Right lobe of liver (tissue), 6 donors: Measurements from ENCODE around the gene FSTL5. TPM values are rescaled to one million over a fixed set of nuclear protein-coding genes. Genes with fewer than 3 reads are reported as not detected.

ENCODE experiments used
- ATAC-seq, 4 donors: fragments of 200-7000 bp; cut with Tn5 transposase; one replicate each; pipeline ENCODE4 v1.9.1; 2020; ENCODE audit warnings: mild to moderate bottlenecking in 4 of 4, moderate library complexity in 4 of 4
- DNase-seq, 3 donors: peaks; one replicate each; pipeline ENCODE4 v3.0.0-alpha.2; 2020
- H3K27ac ChIP-seq, 3 donors: fragments of 200-600 bp; one replicate each; pipeline ENCODE4 v1.8.0; 2022
- H3K27me3 ChIP-seq, 2 donors: fragments of 200-600 bp; one replicate each; pipeline ENCODE4 v1.8.0; 2022
- H3K36me3 ChIP-seq, 4 donors: fragments of 200-600 bp; sonication (generic) in 1 of 4; one replicate each; pipeline versions ENCODE4 v1.5.1 to v1.8.0; 2017 to 2022; ENCODE audit warnings: control low read depth in 1 of 4
- H3K4me1 ChIP-seq, 4 donors: fragments of 200-600 bp; sonication (generic) in 1 of 4; one replicate each; pipeline versions ENCODE4 v1.5.1 to v1.8.0; 2017 to 2022; ENCODE audit warnings: control low read depth in 1 of 4
- H3K4me3 ChIP-seq, 3 donors: fragments of 200-600 bp; one replicate each; pipeline ENCODE4 v1.8.0; 2022
- H3K9me3 ChIP-seq, 4 donors: fragments of 200-600 bp; sonication (generic) in 1 of 4; one replicate each; pipeline versions ENCODE4 v1.5.1 to v1.8.0; 2017 to 2022; ENCODE audit warnings: control low read depth in 1 of 4
- POLR2A ChIP-seq: fragments of 450-650 bp; IDR thresholded peaks from one replicate; pipeline ENCODE4 v1.6.1; 2017; ENCODE audit warnings: antibody characterized with exemption, mild to moderate bottlenecking
- WGBS: methylation state at CpG from one replicate; pipeline ENCODE4 v1.1.6; 2018; ENCODE audit warnings: low coverage, low lambda C conversion rate; ENCODE audit not compliant: insufficient coverage; ENCODE audit errors: missing lambda C conversion rate; 5-methylcytosine and 5-hydroxymethylcytosine counted together
- intact Hi-C, 2 donors: fragments of 100-400 bp; cut with DNase I; formaldehyde crosslinking; loops; one replicate each; pipeline versions ENCODE4 v1.11.2 to v1.14.1; 2022
- total RNA-seq, 6 experiments: library from RNA; depleted of rRNA in 2 of 6; stranded (reverse); fragments of >200 nt in 2 of 6; fragmentation: NEBNext Ultra II Directional in 3 of 6; extraction: Animal tissue kit (Norgen Biotek cat#: 25700) in 3 of 6; gene quantifications; one replicate each; pipeline versions ENCODE4 v1.1.0 to v1.2.4, GENCODE V29; 2016 to 2023
- TF ChIP-seq, protein P1 (sequence below), 4 donors: fragments of 200-600 bp in 3 of 4; fragments of 450-650 bp in 1 of 4; IDR thresholded peaks; one replicate each; pipeline versions ENCODE4 v1.5.1 to v1.8.0; 2016 to 2022; ENCODE audit warnings: antibody characterized with exemption in 4 of 4, mild to moderate bottlenecking in 2 of 4
- donor health status: DM: no; HTN: yes; CAD: no.
- donor health status: DM: no; HTN: no; CAD: no.
- donor health status: DM: no; HTN: no; CAD: no.
- donor health status: DM: no; HTN: yes; CAD: no.
- donor health status: DM: no; HTN: yes; CAD: no.

Gene FSTL5
- total RNA-seq, 6 experiments from 2014 or later: 0.12 to 0.95 TPM; not detected in 4

DNA sequence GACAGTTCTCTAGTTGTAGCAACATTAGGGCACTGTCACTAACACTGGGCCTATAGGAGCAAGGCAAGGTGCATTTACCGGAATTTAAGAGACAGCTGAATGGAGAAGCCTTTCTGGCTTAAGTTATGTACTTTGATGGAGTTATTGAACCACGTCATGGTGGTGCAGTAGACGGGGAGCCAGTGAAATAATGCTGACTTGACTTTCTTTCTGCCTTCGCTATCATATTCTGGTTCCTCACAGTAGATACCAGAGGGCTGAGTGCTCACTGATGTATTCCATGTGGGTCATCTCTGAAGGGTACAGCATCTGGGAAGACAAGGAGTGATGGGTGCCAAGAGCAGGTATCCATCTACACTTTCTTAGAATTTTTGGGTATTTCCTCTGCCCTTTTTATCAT is 802.8 kb downstream of the FSTL5 start:
- H3K36me3 ChIP-seq: no peaks in the 10 kb centered on the region
- H3K4me1 ChIP-seq: no peaks in the 10 kb centered on the region
- H3K27ac ChIP-seq: no peak overlapping the region
- no peaks in the 10 kb centered on the region for H3K27me3 ChIP-seq
- 59% methylated on average over 4 of the region's 4 CpGs for WGBS
- TF ChIP-seq, protein P1, sequence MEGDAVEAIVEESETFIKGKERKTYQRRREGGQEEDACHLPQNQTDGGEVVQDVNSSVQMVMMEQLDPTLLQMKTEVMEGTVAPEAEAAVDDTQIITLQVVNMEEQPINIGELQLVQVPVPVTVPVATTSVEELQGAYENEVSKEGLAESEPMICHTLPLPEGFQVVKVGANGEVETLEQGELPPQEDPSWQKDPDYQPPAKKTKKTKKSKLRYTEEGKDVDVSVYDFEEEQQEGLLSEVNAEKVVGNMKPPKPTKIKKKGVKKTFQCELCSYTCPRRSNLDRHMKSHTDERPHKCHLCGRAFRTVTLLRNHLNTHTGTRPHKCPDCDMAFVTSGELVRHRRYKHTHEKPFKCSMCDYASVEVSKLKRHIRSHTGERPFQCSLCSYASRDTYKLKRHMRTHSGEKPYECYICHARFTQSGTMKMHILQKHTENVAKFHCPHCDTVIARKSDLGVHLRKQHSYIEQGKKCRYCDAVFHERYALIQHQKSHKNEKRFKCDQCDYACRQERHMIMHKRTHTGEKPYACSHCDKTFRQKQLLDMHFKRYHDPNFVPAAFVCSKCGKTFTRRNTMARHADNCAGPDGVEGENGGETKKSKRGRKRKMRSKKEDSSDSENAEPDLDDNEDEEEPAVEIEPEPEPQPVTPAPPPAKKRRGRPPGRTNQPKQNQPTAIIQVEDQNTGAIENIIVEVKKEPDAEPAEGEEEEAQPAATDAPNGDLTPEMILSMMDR (IDR thresholded peaks at IDR 0.05): no peak
- TF ChIP-seq POLR2A: no peak
- ATAC-seq (no peak), DNase-seq (no peak)
- H3K4me3 ChIP-seq: no peak overlapping the region
- no peaks in the 10 kb centered on the region for H3K9me3 ChIP-seq
- intact Hi-C loops: no loop called here

DNA sequence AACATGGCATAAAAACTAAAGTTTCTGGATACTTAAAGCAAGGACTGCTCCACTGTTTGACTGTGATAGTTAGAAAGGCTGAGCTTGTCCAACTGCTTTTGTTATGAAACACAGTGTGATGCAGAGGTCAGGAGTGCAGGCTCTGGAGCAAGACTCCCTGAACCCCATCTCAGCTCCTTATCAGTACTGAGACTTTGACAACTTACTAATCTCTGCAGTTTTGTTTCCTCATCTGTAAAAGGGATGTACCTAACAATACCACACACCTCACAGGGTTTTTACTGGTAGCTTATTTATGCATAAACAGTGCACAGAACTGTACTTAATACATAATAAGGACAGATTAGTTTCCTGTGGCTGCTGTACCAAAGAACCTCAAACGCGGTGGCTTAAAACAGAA is 804.3 kb downstream of the FSTL5 start:
- ATAC-seq (no peak), DNase-seq (no peak)
- no peak overlapping the region for H3K4me3 ChIP-seq
- H3K36me3 ChIP-seq: no peaks in the 10 kb centered on the region
- TF ChIP-seq POLR2A: no peak
- TF ChIP-seq, protein P1 (IDR thresholded peaks at IDR 0.05): no peak
- H3K9me3 ChIP-seq: no peaks in the 10 kb centered on the region
- H3K27ac ChIP-seq: no peak overlapping the region
- intact Hi-C loops: no loop called here
- 61% methylated on average over 2 of the region's 2 CpGs for WGBS
- H3K4me1 ChIP-seq: no peaks in the 10 kb centered on the region
- H3K27me3 ChIP-seq: no peaks in the 10 kb centered on the region

DNA sequence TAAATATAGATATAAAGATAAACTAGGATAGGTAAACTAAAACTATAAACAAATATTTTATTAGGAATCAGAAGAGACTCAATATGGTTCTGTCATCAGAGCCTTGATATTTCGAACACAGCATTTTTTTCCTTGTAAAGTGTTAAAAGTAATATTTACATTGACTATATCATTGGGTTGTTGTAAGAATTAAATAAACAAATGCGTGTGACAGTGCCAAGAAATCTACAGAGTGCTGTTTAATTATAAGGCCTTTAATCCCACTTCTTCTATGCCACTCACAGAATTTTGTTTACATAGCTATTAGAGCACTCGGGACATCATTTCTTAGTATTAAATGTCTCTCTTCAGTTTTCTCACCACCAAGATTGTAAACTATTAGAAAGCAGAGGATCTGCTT is 807.4 kb downstream of the FSTL5 start:
- DNase-seq: no peak
- H3K4me1 ChIP-seq: no peaks in the 10 kb centered on the region
- intact Hi-C loops: no loop called here
- no peak overlapping the region for H3K27ac ChIP-seq
- WGBS: 43% methylated on average over 3 of the region's 3 CpGs
- H3K4me3 ChIP-seq: no peak overlapping the region
- ATAC-seq: no peak
- H3K27me3 ChIP-seq: no peaks in the 10 kb centered on the region
- H3K36me3 ChIP-seq: no peaks in the 10 kb centered on the region
- no peak for TF ChIP-seq POLR2A
- TF ChIP-seq, protein P1 (IDR thresholded peaks at IDR 0.05): no peak
- H3K9me3 ChIP-seq: no peaks in the 10 kb centered on the region

DNA sequence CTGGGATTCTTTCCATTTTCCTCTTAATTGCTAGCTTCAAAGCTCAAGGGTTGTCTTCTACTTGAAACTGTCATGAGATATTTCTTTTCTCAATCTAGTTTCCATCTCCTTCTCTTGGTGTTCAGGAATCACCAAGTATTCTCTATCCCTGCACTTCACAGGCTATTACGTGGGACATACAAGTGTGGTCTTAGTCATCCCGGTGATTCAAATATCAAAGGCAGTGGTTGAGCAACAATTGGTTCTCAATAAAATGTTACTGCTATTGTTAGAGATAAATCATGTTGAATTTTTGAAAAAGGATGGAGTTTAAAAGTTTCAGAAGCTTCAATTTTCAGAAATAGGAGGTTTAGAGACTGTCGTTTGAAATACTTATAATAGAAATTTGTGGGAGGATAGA is 812.9 kb downstream of the FSTL5 start:
- no peak overlapping the region for H3K27ac ChIP-seq
- H3K4me3 ChIP-seq: no peak overlapping the region
- intact Hi-C loops: no loop called here
- no peak for DNase-seq
- no peaks in the 10 kb centered on the region for H3K27me3 ChIP-seq
- H3K36me3 ChIP-seq: no peaks in the 10 kb centered on the region
- WGBS: 52% methylated on average over 3 of the region's 3 CpGs
- no peak for ATAC-seq
- no peak for TF ChIP-seq POLR2A
- TF ChIP-seq, protein P1 (IDR thresholded peaks at IDR 0.05): no peak
- H3K9me3 ChIP-seq: no peaks in the 10 kb centered on the region
- H3K4me1 ChIP-seq: no peaks in the 10 kb centered on the region

DNA sequence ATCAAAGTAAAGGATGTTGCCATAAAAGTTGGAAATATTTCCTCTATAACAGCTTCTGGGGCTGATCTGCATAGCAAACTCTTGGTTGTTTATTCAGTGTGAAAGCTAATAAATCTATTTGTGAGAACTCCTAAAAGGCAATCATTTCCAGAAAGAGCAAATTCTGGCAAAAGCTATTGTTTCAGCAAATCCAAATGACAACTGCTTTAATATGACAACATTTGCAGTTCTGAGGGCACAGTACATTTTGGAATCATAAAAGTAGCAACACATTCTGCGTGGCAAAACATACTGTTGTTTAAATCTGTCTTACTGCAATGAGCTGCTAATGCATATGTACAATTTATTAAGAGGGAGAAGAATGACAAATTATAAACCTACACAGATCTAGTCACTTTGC is 818.1 kb downstream of the FSTL5 start:
- no peaks in the 10 kb centered on the region for H3K36me3 ChIP-seq
- H3K27me3 ChIP-seq: no peaks in the 10 kb centered on the region
- H3K9me3 ChIP-seq: no peaks in the 10 kb centered on the region
- no peaks in the 10 kb centered on the region for H3K4me1 ChIP-seq
- intact Hi-C loops: no loop called here
- no peak for DNase-seq
- H3K27ac ChIP-seq: no peak overlapping the region
- ATAC-seq: no peak
- no peak overlapping the region for H3K4me3 ChIP-seq
- 43% methylated on average over 1 of the region's 1 CpG for WGBS
- TF ChIP-seq, protein P1 (IDR thresholded peaks at IDR 0.05): no peak
- no peak for TF ChIP-seq POLR2A
